22Rv1 (cell line): Measurements from ENCODE around the gene SH3TC2.

Source experiments
- H3K27ac ChIP-seq: fragments of 450-650 bp; 2 replicates; pipeline ENCODE4 v1.5.1; 2017
- CTCF ChIP-seq: fragments of 450-650 bp; IDR thresholded peaks from 2 replicates; pipeline ENCODE4 v1.5.1; 2017; ENCODE audit warnings: mild to moderate bottlenecking
- ZFX ChIP-seq: fragments of 450-650 bp; IDR thresholded peaks from 2 replicates; pipeline ENCODE4 v1.6.1; 2017; ENCODE audit warnings: antibody characterized with exemption, borderline replicate concordance

The SH3TC2 gene

GRCh38 chr5:149039506-149039905 lies 23.4 kb downstream of the SH3TC2 start:
- H3K27ac ChIP-seq: no peak overlapping the region
- no peak for TF ChIP-seq CTCF
- TF ChIP-seq ZFX: no peak

GRCh38 chr5:149038336-149039080 lies 24.4 kb downstream of the SH3TC2 start:
- no peak overlapping the region for H3K27ac ChIP-seq
- no peak for TF ChIP-seq ZFX
- no peak for TF ChIP-seq CTCF

GRCh38 chr5:149037817-149038216 lies 25.0 kb downstream of the SH3TC2 start:
- TF ChIP-seq ZFX (no peak), CTCF (no peak)
- H3K27ac ChIP-seq: no peak overlapping the region

DNA sequence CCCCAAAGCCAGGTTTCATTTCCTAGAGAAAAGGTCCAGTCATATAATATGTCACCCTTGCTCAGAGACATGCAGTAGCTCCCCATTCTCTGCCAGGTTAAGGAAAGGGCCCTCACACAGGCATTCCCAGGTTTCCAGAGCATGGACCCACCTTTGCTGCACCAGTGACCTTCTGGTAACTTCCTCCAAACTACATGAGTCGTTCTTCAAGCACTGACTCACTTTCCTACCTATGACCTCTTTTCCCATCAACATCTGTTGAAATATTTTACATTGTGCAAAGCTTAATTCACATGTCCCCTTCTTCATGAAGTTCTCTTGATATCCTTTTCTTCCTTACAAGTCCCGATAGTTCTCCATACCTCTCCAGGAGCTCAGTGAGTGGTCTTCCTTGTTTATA lies 25.9 kb downstream of the SH3TC2 start:
- no peak overlapping the region for H3K27ac ChIP-seq
- TF ChIP-seq CTCF (no peak), ZFX (no peak)

- H3K27ac ChIP-seq: no peak overlapping the region
- TF ChIP-seq CTCF: no peak
- no peak for TF ChIP-seq ZFX
Measured at GRCh38 chr5:149036168-149036567, 26.7 kb downstream of the SH3TC2 start.

- TF ChIP-seq ZFX (no peak), CTCF (peak; percentile 90)
- no peak overlapping the region for H3K27ac ChIP-seq
Measured at GRCh38 chr5:149035372-149035790, 27.5 kb downstream of the SH3TC2 start.

- peak overlapping the region; percentile 55 for H3K27ac ChIP-seq
- TF ChIP-seq ZFX (no peak), CTCF (no peak)
Measured at GRCh38 chr5:149030838-149031397, 31.9 kb downstream of the SH3TC2 start.
